Inferior parietal cortex (tissue), 1 donor: ENCODE measurements around the gene DIPK2A.

ENCODE experiments used
- DNase-seq: peaks from one replicate; pipeline ENCODE4 v3.0.0-alpha.2; 2016; ENCODE audit errors: extremely low spot score

DIPK2A gene

DNA sequence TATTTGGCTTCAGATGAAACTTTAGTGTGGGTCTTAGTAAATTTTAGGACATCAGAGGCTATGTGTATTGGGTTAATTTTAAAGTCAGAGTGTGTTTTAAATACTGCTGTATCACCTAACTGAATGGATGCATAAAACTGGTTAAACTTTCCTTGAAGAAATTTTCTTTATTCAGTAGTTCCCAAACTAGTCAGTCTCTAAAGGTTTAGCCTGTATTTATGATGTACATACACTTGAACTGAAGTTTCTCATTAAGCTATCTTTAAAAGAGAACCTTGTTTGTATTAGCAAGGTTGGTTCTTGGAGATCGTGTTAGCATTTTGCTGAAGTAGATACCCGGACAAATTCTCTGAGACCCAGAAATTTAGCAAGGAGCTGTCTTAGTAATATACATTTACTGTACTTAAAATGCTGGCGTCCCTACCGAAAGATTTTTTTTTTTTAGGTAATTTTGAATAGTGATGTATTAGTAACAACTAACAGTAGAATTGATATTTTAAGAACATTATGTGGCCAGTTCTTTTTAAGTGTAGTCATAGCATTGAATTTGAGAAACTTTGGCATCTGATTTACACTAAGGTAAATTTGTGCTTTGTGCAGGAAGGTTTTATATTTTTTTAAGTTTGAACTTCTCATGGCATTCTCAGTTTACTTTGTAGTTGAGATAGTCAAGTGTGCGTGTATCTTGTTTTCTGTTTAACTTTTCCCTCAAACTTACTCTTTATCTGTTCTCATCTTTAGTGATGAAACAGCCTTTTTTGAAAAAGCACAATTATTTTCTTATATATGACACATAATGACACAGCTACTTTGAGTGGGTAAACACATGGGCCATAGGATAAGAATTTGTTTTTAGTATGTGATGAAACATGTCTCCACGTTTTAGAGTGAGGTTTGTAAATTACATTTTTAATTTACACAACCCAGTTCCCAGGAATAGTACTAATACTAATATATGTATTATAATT lies 2.9 kb downstream of the DIPK2A start:
- peak; percentile 54 for DNase-seq

DNA sequence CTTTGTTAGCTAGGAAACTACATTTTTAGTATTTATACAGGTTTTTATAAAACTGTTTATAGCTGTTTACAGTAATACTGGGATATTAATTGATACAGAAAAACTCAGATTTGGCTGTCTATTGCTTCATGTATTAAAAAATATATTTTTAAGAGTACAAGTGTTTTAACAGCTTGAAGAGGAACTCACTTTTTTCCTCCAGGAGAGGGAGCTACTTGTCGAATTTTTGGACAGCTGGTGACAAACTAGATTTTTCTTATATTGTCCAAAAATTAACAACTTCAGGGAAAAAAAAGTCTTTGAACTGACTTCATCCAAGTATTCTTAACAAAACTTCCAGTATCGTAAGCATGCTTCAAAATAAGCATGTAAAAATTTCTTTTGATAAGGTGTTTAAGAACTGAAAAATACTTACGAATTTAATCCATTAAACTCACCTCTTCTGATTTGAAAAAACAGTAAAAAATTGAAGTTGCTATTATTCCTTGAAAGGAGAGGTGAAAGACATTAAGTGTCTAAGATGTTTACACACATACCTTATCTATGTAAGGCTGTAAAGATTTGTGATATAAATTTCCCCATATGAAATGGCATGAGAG lies 4.0 kb downstream of the DIPK2A start:
- DNase-seq = peak; percentile 91

GRCh38 chr3:143977341-143978262 lies 6.0 kb downstream of the DIPK2A start:
- DNase-seq = peak; percentile 59

GRCh38 chr3:143978263-143978631 lies 6.6 kb downstream of the DIPK2A start:
- DNase-seq = no peak

- no peak for DNase-seq
Observed at GRCh38 chr3:143979041-143979440, 7.4 kb downstream of the DIPK2A start.

- no peak for DNase-seq
Observed at GRCh38 chr3:143979813-143980212, 8.2 kb downstream of the DIPK2A start.

DNA sequence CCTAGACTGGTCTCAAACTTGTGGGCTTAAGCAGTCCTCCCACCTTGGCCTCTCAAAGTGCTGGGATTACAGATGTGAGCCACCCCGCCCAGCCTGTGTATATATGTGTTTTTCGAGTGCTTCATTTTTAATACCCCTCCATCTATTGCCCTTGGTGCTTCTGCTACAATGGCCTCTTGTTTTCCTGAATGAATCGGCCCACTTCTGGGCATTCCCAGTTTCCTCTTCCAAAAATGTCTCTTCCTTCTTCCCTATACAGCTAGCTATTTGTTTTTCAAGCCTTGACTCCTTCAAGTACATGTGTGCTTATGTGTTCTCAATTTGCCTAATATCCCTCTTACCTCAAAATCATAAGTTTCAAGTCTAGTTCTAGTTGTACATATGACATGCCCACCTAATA lies 16.7 kb downstream of the DIPK2A start:
- DNase-seq = no peak

DNA sequence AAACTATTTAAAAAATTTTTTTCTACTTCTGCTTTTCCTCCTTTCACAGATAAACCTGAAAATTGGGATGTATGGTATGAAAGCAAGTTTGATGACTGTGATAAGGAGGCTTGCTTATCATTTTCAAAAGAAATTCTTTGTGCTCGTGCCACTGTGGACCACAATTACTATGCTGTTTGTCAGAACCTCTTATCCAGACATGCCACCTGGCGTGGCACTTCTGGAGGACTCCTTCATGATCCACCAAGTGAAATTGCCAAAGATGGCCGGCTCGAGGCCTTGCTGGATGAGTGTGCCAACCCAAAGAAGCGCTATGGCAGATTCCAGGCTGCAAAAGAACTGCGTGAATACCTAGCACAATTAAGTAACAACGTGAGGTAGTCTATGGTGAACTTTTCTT lies 17.8 kb downstream of the DIPK2A start:
- DNase-seq = no peak

DNA sequence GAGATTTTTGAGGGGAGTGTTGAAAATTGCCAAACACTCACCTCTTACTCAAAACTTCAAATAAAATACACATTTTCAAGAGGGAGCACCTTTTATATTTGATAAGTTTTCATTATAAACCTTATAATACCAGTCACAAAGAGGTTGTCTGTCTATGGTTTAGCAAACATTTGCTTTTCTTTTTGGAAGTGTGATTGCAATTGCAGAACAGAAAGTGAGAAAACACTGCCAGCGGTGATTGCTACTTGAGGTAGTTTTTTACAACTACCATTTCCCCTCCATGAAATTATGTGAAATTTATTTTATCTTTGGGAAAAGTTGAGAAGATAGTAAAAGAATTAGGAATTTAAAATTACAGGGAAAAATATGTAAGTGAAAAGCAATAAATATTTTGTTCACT lies 20.1 kb downstream of the DIPK2A start:
- DNase-seq = no peak

GRCh38 chr3:143998266-143998665 lies 26.6 kb downstream of the DIPK2A start:
- DNase-seq = no peak

DNA sequence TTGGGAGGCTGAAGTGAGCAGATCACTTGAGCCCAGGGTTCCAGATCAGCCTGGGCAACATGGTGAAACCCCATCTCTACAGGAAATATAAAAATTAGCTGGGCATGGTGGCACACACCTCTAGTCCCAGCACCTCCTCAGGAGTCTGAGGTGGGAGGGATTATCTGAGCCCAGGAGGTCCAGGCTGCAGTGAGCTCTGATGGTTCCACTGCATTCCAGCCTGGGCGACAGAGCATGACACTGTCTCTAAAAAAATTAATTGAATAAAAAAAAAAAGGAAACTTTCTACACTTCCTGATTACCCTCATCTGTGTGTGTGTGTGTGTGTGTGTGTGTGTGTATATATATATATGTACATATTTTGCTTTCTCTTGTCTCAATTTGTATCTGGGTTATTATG lies 31.4 kb downstream of the DIPK2A start:
- no peak for DNase-seq

DNA sequence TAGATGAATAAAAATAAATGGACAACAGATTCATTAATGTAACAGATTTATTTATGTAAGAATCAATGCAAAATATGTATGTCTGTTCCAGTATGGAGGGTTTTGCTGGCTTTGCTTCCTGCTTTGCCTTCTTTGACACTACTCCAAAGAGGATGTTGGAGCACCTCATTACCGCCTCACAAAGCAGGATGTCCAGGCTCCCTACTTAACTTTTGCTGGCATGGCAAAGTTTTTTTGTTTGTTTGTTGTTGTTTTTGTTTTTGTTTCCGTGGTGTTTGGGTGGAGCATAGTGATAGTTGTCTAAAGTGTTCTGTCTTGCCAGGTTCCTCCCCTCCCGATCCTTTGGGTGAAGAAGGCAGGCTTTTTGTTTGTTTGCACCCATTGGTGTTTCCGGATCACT lies 38.7 kb downstream of the DIPK2A start:
- DNase-seq = no peak

GRCh38 chr3:144011251-144011799 lies 39.7 kb downstream of the DIPK2A start:
- DNase-seq = no peak

DNA sequence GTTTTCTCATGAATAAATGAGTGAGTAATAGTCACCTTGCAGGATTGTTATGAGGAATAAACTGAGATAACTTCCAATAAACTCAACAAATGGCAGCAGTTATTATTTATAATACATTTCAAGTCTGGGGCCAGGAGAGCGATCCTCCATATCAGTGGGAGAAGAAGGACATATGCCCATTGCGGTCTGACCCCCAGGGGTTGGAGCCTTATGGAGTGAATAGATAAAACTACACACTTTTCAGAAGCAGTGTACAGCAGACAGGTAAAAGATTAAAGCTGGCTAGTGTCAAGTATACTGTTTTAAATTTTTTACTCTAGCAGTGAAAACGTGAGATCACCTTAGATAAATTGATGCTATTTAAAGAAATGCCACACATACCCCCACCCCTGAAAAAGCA lies 43.5 kb downstream of the DIPK2A start:
- no peak for DNase-seq

GRCh38 chr3:144018776-144019175 lies 47.2 kb downstream of the DIPK2A start:
- DNase-seq = no peak
